ENCODE results near the gene WTIP.
"Not testable (repeated sequence)": the region's sequence is repeated elsewhere in the genome, so short reads cannot be mapped to it uniquely, and the experiment has no call there.

Gene WTIP

GRCh38 chr19:34480971-34481841 is at the start of gene WTIP:
TSS of gene WTIP (plus strand) at chr19:34481758. CDS start at chr19:34481975, 217 bp downstream.
- no peak for DNase-seq

GRCh38 chr19:34432797-34433196 is 48.8 kb upstream of the WTIP start:
- DNase-seq, result no peak

GRCh38 chr19:34436716-34437115 is 44.8 kb upstream of the WTIP start:
- DNase-seq, result no peak

- DNase-seq, result no peak
These were observed 33.4 kb upstream of the WTIP start for GRCh38 chr19:34448191-34448590.

GRCh38 chr19:34452723-34453122 is 28.8 kb upstream of the WTIP start:
- DNase-seq, result no peak

- DNase-seq, result no peak
These were observed 27.5 kb upstream of the WTIP start for GRCh38 chr19:34454091-34454490.

- DNase-seq, result no peak
These were observed 26.9 kb upstream of the WTIP start for GRCh38 chr19:34454685-34455084.

- DNase-seq, result not testable (repeated sequence)
These were observed 25.6 kb upstream of the WTIP start for GRCh38 chr19:34455783-34456480.

- no peak for DNase-seq
These were observed 24.1 kb upstream of the WTIP start for GRCh38 chr19:34457446-34457845.

- DNase-seq, result no peak
These were observed 22.9 kb upstream of the WTIP start for GRCh38 chr19:34458677-34459076.

- DNase-seq, result no peak
These were observed 21.9 kb upstream of the WTIP start for GRCh38 chr19:34459614-34460013.

- no peak for DNase-seq
These were observed 20.0 kb upstream of the WTIP start for GRCh38 chr19:34461375-34462100.

- not testable (repeated sequence) for DNase-seq
These were observed 16.8 kb upstream of the WTIP start for GRCh38 chr19:34464785-34465184.

GRCh38 chr19:34468409-34468808 is 13.1 kb upstream of the WTIP start:
- no peak for DNase-seq

- not testable (repeated sequence) for DNase-seq
These were observed 12.5 kb upstream of the WTIP start for GRCh38 chr19:34469026-34469425.

- DNase-seq, result no peak
These were observed 9.5 kb upstream of the WTIP start for GRCh38 chr19:34471906-34472700.

GRCh38 chr19:34474233-34474989 is 7.1 kb upstream of the WTIP start:
- DNase-seq, result no peak

- DNase-seq, result no peak
These were observed 6.3 kb upstream of the WTIP start for GRCh38 chr19:34475026-34475974.

GRCh38 chr19:34475975-34476594 is 5.5 kb upstream of the WTIP start:
- DNase-seq, result no peak

- DNase-seq, result not testable (repeated sequence)
These were observed 3.1 kb upstream of the WTIP start for GRCh38 chr19:34478496-34478895.

Data from CD4-positive, alpha-beta T cell treated with Interferon alpha-2 for 1 hour (primary cell).